ENCODE data around the gene MTOR.
"Not testable (repeated sequence)": the region's sequence is repeated elsewhere in the genome, so short reads cannot be mapped to it uniquely, and the experiment has no call there.

Gene MTOR

DNA sequence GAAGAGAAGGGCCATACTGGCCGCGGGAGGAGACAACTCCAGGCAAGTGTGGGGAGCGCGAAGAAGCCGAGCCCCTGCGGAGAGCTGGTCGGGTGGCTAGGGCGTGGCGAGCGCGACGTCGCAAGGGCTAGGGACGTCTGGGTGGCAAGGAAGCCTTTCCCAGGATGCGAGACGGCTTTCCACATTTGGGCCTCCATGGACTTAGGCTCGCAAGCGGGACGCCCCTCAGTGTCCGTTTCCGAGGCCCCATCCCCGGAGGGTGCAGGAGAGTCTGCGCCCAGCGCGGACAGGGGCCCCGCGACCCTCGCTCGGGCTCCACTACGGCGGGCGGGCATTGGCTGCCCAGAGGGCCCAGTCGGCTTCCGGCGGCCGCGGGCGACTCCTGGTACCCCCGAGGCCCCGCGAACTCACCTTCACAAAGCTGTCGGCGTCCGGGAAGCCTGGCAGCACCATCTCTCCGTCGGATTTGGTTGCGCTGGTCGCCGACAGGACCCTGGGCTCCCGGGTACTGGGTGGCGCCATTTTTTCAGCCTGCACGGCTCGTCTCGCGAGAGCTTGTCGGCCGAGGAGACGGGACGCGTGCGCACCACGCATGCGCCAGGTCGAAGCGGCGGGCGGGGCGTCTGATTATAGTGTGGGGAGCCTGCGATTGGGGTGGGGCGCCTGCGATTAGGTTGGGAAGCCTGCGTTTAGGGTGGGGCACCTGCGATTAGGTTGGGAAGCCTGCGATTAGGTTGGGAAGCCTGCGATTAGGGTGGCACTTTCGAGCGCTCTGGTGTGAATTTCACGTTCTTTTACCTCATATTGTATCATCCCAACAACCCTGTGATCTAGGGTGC, 162.8 kb downstream of the MTOR start, which contains the start of gene EXOSC10:
Gene EXOSC10 (minus strand): TSS at position 560 of the 839 bp plus-strand sequence. CDS start 38 bp downstream, at position 522.
- no peak for TF ChIP-seq CTCF (IDR thresholded peaks at IDR 0.05; ENCODE audit: borderline replicate concordance, insufficient read depth, low read depth, low read length)
- H3K4me3 ChIP-seq (ENCODE audit: low read depth, low read length), result peak within 1 kb of the TSS; percentile 91

DNA sequence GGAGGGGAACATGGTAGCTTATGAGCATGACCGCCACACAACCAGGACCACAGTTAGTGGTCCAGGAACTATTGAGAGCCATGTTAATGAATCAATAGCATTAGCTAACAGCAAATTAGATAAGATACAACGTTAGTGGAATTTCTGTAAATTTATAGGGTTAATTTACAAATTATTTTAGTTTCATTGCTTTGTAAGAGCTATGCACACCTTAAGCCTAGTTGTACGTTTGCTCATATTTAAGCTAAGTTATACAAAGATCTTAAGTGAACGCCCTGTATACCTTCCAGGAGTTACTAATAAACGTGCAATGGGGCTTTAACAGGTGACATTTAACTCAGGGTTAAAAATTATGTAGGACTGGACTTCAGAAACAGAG, 163.4 kb downstream of the MTOR start:
- TF ChIP-seq CTCF (IDR thresholded peaks at IDR 0.05; ENCODE audit: borderline replicate concordance, insufficient read depth, low read depth, low read length), result no peak
- H3K4me3 ChIP-seq (ENCODE audit: low read depth, low read length), result peak overlapping the region; percentile 91

DNA sequence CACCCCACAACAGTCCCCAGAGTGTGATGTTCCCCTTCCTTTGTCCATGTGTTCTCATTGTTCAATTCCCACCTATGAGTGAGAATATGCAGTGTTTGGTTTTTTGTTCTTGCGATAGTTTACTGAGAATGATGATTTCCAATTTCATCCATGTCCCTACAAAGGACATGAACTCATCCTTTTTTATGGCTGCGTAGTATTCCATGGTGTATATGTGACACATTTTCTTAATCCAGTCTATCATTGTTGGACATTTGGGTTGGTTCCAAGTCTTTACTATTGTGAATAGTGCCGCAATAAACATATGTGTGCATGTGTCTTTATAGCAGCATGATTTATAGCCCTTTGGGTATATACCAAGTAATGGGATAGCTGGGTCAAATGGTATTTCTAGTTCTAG, 178.6 kb downstream of the MTOR start:
- H3K4me3 ChIP-seq (ENCODE audit: low read depth, low read length), result not testable (repeated sequence)

GRCh38 chr1:11080931-11081330, 181.4 kb downstream of the MTOR start:
- no peak overlapping the region for H3K4me3 ChIP-seq (ENCODE audit: low read depth, low read length)
- no peak for TF ChIP-seq CTCF (IDR thresholded peaks at IDR 0.05; ENCODE audit: borderline replicate concordance, insufficient read depth, low read depth, low read length)

GRCh38 chr1:11078631-11079030, 183.7 kb downstream of the MTOR start:
- TF ChIP-seq CTCF (IDR thresholded peaks at IDR 0.05; ENCODE audit: borderline replicate concordance, insufficient read depth, low read depth, low read length), result no peak
- H3K4me3 ChIP-seq (ENCODE audit: low read depth, low read length), result no peak overlapping the region

DNA sequence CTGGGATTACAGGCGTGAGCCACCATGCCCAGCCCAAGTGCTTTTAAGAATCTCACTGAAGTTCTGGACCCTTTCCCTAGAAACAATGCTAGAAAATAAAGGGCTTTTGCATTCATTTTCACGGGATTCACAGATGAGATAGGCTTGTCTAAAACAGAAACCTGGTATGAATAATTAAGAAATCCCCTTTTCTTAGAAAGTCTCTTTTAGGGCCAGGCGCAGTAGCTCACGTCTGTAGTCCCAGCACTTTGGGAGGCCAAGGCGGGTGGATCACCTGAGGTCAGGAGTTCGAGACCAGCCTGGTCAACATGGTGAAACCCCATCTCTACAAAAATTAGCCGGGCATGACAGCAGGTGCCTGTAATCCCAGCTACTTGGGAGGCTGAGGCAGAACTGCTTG, 189.0 kb downstream of the MTOR start:
- not testable (repeated sequence) for H3K4me3 ChIP-seq (ENCODE audit: low read depth, low read length)

GRCh38 chr1:11072216-11072917, 190.0 kb downstream of the MTOR start:
- no peak overlapping the region for H3K4me3 ChIP-seq (ENCODE audit: low read depth, low read length)
- TF ChIP-seq CTCF (IDR thresholded peaks at IDR 0.05; ENCODE audit: borderline replicate concordance, insufficient read depth, low read depth, low read length), result 0 out of 2 replicates have a peak, but pooled peaks have one; percentile 15
